D721Med (cell line): Measurements from ENCODE around the gene ZNF740.
A peak's percentile ranks its signal among the peaks of the same experiment; 100 is the strongest.
"Not testable (repeated sequence)": the region's sequence is repeated elsewhere in the genome, so short reads cannot be mapped to it uniquely, and the experiment has no call there.

Experiments
- DNase-seq: peaks from one replicate; pipeline ENCODE4 v3.0.0; 2011; ENCODE audit warnings: low spot score; ENCODE audit not compliant: insufficient read length
- FAIRE-seq: peaks from 2 replicates; lab custom pipeline; 2011; peaks lifted over from hg19 to GRCh38; lab: Jason Lieb, UNC
- TF ChIP-seq, protein P1 (sequence below): IDR thresholded peaks from 2 replicates; pipeline ENCODE4 v1.5.1; 2012; ENCODE audit warnings: mild to moderate bottlenecking, control low read depth; ENCODE audit not compliant: insufficient read depth; ENCODE audit errors: missing control alignments

Gene ZNF740

DNA sequence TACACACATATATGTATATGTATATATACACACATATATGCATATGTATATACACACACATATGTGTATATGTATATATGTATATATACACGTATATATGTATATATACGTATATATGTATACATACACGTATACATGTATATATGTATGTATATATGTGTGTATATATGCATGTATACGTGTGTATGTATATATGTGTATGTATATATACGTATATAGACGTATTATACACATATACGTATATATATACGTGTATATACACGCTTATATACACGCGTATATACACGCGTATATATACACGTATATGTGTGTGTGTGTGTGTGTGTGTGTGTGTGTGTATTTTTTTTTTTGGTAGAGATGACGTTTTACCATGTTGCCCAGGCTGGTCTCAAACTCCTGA, 32.9 kb upstream of the ZNF740 start:
- FAIRE-seq (no peak), DNase-seq (no peak)
- TF ChIP-seq, protein P1, sequence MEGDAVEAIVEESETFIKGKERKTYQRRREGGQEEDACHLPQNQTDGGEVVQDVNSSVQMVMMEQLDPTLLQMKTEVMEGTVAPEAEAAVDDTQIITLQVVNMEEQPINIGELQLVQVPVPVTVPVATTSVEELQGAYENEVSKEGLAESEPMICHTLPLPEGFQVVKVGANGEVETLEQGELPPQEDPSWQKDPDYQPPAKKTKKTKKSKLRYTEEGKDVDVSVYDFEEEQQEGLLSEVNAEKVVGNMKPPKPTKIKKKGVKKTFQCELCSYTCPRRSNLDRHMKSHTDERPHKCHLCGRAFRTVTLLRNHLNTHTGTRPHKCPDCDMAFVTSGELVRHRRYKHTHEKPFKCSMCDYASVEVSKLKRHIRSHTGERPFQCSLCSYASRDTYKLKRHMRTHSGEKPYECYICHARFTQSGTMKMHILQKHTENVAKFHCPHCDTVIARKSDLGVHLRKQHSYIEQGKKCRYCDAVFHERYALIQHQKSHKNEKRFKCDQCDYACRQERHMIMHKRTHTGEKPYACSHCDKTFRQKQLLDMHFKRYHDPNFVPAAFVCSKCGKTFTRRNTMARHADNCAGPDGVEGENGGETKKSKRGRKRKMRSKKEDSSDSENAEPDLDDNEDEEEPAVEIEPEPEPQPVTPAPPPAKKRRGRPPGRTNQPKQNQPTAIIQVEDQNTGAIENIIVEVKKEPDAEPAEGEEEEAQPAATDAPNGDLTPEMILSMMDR = no peak

DNA sequence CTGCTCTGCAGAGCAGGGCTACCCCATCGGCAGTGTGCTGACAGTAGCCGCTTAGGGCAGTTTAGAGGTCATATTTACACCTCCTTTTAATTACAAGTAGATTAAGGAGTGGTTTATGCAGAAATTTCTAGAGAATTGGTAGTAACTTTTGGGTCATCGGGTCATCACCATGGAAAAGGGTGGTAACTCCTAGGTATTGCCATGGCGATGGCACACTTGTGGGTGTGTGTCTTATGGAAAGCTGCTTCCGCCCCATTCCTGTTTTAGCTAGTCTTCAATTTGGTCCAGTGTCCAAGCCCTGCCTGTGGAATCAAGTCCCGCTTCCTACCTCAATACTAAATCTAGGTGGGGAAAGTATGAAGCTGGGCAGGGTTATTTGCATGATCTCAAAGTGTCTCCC, 29.5 kb upstream of the ZNF740 start:
- TF ChIP-seq, protein P1 = no peak
- DNase-seq (no peak), FAIRE-seq (no peak)

DNA sequence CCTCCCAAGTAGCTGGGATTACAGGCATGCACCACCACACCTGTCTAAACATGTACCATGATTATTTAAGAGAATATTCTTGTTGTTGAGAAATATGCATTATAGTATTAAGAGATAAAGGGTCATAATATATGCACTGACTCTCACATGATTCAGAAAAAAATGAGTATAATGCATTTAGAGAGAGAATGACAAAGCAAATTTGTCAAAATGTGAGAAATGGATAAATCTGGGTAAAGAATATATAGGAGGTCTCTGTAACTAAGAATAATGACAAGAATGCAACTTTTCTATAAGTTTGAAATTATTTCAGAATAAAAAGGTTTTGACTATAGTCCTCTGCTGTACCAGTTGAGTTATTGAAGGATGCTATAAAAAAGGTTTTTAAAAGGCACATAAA, 28.1 kb upstream of the ZNF740 start:
- FAIRE-seq = no peak
- no peak for DNase-seq
- TF ChIP-seq, protein P1 = no peak

DNA sequence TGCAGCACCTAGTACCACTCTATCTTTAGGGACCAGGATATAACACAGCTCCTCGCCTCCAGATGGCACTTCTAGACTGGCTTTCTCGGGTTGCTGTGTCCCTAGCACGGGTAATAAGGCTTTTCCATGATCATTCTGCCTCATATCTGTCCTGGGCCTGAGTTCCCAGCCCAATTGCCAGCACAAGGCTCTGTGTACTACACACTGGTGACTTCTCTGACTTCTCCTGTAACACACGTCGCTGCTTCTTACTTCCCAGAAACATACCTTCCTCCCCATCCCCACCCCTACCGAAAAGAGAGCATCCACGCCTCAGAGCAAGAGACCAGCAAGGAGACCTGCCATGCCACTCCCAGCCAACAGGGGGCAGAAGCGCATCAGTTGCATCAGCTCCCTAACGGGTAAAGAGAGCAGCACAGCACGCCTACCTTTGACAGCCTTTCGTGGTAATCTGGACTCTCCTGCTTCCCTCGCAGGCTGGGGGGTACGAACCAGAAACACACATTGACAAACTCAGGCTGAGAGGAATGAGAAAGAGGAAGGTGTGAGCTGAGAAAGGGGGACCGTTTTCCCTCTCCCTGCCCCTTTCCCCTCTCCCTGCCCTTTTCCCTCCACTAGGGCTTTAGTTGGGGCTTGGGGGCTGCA, 21.2 kb upstream of the ZNF740 start:
- TF ChIP-seq, protein P1 = peak; percentile 99
- DNase-seq (peak; percentile 80), FAIRE-seq (no peak)

DNA sequence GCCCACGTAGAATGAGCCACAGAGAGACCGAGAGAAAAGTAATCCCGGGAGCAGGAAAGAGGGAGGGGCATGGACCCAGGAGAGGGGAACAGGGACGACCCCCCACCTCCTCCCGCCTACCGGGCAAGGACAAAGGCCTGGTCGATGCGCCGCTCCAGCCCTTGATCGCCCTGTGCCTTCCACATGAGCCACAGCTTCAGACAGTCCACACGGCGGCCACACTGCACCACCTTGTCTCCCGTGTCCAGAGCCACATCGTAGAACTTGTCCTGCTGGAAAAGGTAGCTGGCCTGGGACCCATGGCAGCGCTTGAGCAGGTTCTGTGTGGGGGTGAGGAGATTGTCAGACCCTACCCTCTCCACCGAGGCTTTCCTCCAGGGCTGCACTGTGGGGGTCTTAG, 20.5 kb upstream of the ZNF740 start:
- FAIRE-seq (no peak), DNase-seq (no peak)
- TF ChIP-seq, protein P1 = no peak

DNA sequence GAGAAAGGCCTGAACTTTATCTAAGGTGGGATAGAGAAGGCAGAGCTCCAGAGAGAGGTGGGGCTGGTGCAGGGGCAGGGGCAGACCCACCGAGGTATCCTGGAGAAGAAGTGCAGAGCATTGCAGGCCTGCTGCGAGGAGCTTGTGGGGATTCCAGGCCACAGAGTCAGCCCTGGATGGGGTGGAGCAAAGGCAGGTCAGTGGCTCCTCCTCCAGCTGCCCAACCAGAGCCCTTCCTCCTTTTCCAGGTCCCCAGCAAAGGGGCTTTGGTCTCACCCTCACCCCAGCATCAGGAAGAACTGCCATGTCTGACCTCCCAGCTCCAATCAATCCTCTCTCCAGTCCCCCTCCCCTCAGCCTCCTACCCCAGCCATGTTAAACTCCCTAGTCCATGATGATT, 19.8 kb upstream of the ZNF740 start:
- TF ChIP-seq, protein P1 = no peak
- FAIRE-seq (no peak), DNase-seq (no peak)

DNA sequence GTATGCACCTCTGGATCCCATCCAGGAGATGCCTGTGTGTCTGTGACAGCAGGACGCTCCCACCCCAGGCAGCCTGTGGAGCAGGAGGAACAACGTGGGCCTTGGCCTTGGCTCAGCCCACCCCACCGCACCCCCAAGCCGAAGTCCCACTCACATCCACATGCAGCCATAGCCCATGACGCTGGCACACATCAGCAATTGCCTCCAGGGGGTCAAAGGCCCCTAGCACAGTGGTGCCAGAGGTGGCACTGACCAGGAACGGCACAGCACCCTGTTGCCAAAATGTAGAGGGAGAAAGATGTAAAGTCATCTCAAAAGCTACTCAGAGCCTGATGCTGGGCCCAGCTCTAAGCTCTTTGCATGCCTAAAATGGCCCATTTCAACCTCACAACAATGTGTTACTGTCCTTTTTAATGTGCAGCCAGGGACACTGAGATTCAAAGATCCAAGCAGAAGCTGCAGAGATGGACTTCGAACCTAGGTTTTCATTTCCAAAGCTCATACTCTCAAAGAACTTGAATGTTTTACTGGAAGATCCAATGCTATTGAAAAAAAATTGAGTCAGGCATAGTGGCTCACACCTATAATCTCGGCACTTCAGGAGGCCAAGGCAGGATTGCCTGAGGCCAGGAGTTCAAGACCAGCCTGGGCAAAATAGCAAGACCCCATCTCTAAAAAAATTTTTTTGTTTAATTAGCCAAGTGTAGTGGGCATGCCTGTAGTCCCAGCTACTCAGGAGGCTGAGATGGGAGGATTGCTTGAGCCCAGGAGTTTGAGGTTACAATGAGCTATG, 19.2 kb upstream of the ZNF740 start:
- FAIRE-seq = no peak

DNA sequence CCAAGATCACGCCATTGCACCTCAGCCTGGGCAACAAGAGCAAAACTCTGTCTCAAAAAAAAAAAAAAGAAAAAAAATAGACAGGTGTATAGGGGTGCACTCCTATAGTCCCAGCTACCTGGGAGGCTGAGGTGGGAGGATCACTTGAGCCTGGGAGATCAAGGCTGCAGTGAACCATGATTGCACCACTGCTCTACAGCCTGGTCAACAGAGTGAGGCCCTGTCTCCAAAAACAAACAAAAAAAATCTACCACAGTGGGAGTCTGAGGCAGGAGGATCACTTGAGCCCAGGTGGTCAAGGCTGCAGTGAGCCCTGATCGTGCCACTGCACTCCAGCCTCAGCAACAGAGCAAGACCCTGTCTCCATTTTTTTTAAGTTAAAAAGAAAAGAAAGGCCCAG, 17.5 kb upstream of the ZNF740 start:
- not testable (repeated sequence) for FAIRE-seq, DNase-seq

More for the DNA sequence above, 19.2 kb upstream of the ZNF740 start:
- DNase-seq = no peak
- TF ChIP-seq, protein P1 = no peak
